ENCODE results near the gene KIF18B. TPM values are rescaled to one million over a fixed set of nuclear protein-coding genes. Genes with fewer than 3 reads are reported as not detected.

Gene KIF18B
- total and polyA plus RNA-seq, 11 donors: 0.06 to 5.4 (median 0.30) TPM; not detected in 1

GRCh38 chr17:44889003-44889402, 58.6 kb downstream of the KIF18B start:
- Histone ChIP-seq H3K27ac (peak overlapping the region in 1 of 12 donors; percentile 40), H3K27me3 (no peaks in the 10 kb centered on the region), H3K36me3 (peaks cover 0 to 75% (median 68%) of the 10 kb centered on the region in 9 donors), H3K4me3 (no peak overlapping the region), H3K4me1 (peaks cover 0 to 28% (median 5%) of the 10 kb centered on the region in 12 donors), H3K9me3 (no peaks in the 10 kb centered on the region)
- DNase-seq (no peak), ATAC-seq (peak in 2 of 4 donors; percentile 33 to 36)
- TF ChIP-seq CTCF (IDR thresholded peaks at IDR 0.05): no peak
- TF ChIP-seq POLR2A (IDR thresholded peaks at IDR 0.05): no peak
- 51 to 60% (median 58%) methylated on average over 7 of the region's 7 CpGs for WGBS, 4 donors
- intact Hi-C loops (cut with DNase I): no loop called here

GRCh38 chr17:44887971-44888954, 59.3 kb downstream of the KIF18B start:
- peaks cover 0 to 75% (median 68%) of the 10 kb centered on the region in 9 donors for H3K36me3 ChIP-seq
- DNase-seq (no peak), ATAC-seq (peak in 1 of 4 donors; percentile 20)
- H3K9me3 ChIP-seq: no peaks in the 10 kb centered on the region
- H3K4me3 ChIP-seq: no peak overlapping the region
- H3K4me1 ChIP-seq: peaks cover 0 to 28% (median 5%) of the 10 kb centered on the region in 12 donors
- no peaks in the 10 kb centered on the region for H3K27me3 ChIP-seq
- intact Hi-C loops (cut with DNase I): no loop called here
- TF ChIP-seq POLR2A (IDR thresholded peaks at IDR 0.05) (no peak), CTCF (IDR thresholded peaks at IDR 0.05) (no peak)
- 75 to 86% (median 83%) methylated on average over 10 of the region's 10 CpGs for WGBS, 4 donors
- peak overlapping the region in 1 of 12 donors; percentile 40 for H3K27ac ChIP-seq

GRCh38 chr17:44887016-44887415, 60.6 kb downstream of the KIF18B start:
- Histone ChIP-seq H3K9me3 (no peaks in the 10 kb centered on the region), H3K4me3 (no peak overlapping the region), H3K4me1 (peaks cover 0 to 28% (median 5%) of the 10 kb centered on the region in 12 donors), H3K27me3 (no peaks in the 10 kb centered on the region), H3K36me3 (peaks cover 0 to 75% (median 68%) of the 10 kb centered on the region in 9 donors), H3K27ac (no peak overlapping the region)
- DNase-seq: no peak
- WGBS, 4 donors: 75 to 96% (median 90%) methylated on average over 1 of the region's 1 CpG
- ATAC-seq: no peak
- intact Hi-C loops (cut with DNase I): no loop called here
- TF ChIP-seq POLR2A (IDR thresholded peaks at IDR 0.05) (no peak), CTCF (IDR thresholded peaks at IDR 0.05) (no peak)

- Histone ChIP-seq H3K4me3 (no peak overlapping the region), H3K36me3 (peaks cover 0 to 81% (median 75%) of the 10 kb centered on the region in 9 donors), H3K27me3 (no peaks in the 10 kb centered on the region), H3K4me1 (peaks cover 0 to 28% (median 5%) of the 10 kb centered on the region in 12 donors), H3K9me3 (no peaks in the 10 kb centered on the region), H3K27ac (no peak overlapping the region)
- intact Hi-C loops (cut with DNase I): no loop called here
- TF ChIP-seq CTCF (IDR thresholded peaks at IDR 0.05) (no peak), POLR2A (IDR thresholded peaks at IDR 0.05) (no peak)
- ATAC-seq: no peak
- no peak for DNase-seq
- 88 to 99% (median 93%) methylated on average over 2 of the region's 2 CpGs for WGBS, 4 donors
These were observed 62.6 kb downstream of the KIF18B start for GRCh38 chr17:44884941-44885340.

Measured in heart left ventricle (tissue), 16 donors.